SU-DHL-6 (cell line): Measurements from ENCODE around the gene LIPM.

ENCODE experiments used
- H2AFZ ChIP-seq: fragments of 200-600 bp; sonication (generic); 2 replicates; pipeline ENCODE4 v1.6.1; 2014; ENCODE audit warnings: low read depth, mild to moderate bottlenecking, moderate library complexity, mixed read lengths, antibody characterized with exemption, low read length; ENCODE audit not compliant: severe bottlenecking
- H3F3A ChIP-seq: fragments of 200-600 bp; shearing (Covaris generic); 2 replicates; pipeline ENCODE4 v1.6.0; 2016; ENCODE audit warnings: antibody characterized with exemption, mild to moderate bottlenecking; ENCODE audit not compliant: insufficient read depth
- H3K27ac ChIP-seq: fragments of 200-600 bp; sonication (generic); 2 replicates; pipeline ENCODE4 v1.5.1; 2016; ENCODE audit warnings: low read depth, mild to moderate bottlenecking, low read length, moderate library complexity, mixed read lengths
- H3K27me3 ChIP-seq: fragments of 200-600 bp; sonication (generic), shearing (Covaris generic); 2 replicates; pipeline ENCODE4 v1.6.0; 2014; ENCODE audit warnings: mild to moderate bottlenecking, low read length
- H3K36me3 ChIP-seq: fragments of 200-600 bp; sonication (generic); 2 replicates; pipeline ENCODE4 v1.6.1; 2014; ENCODE audit warnings: mild to moderate bottlenecking, low read length, mixed read lengths
- H3K4me2 ChIP-seq: fragments of 300-600, 200-600 bp; shearing (Covaris generic), sonication (generic); 2 replicates; pipeline ENCODE4 v1.6.0; 2014; ENCODE audit warnings: low read length, low read depth, mild to moderate bottlenecking; ENCODE audit not compliant: poor library complexity, severe bottlenecking
- H3K4me3 ChIP-seq: fragments of 200-600 bp; sonication (generic); 2 replicates; pipeline ENCODE4 v1.5.1; 2014; ENCODE audit warnings: antibody characterized with exemption, low read length, mild to moderate bottlenecking, mixed read lengths; ENCODE audit not compliant: insufficient read depth, poor library complexity, severe bottlenecking
- H3K79me2 ChIP-seq: fragments of 200-600 bp; sonication (generic); 2 replicates; pipeline ENCODE4 v1.6.1; 2014; ENCODE audit warnings: mild to moderate bottlenecking, low read length, moderate library complexity; ENCODE audit not compliant: insufficient read depth
- H3K9ac ChIP-seq: fragments of 200-600 bp; sonication (generic); 2 replicates; pipeline ENCODE4 v1.7.0; 2014; ENCODE audit warnings: mild to moderate bottlenecking, low read length
- H3K9me2 ChIP-seq: fragments of 200-600 bp; sonication (generic); replicated peaks from 2 replicates; pipeline ENCODE4 v1.6.1; 2014; ENCODE audit warnings: low read length; ENCODE audit not compliant: insufficient read depth
- H3K9me3 ChIP-seq: fragments of 200-600 bp; sonication (generic); 2 replicates; pipeline ENCODE4 v1.6.1; 2014; ENCODE audit warnings: low read length, mixed read lengths; ENCODE audit not compliant: insufficient read depth
- H4K20me1 ChIP-seq: fragments of 200-600 bp; sonication (generic); 2 replicates; pipeline ENCODE4 v1.6.1; 2014; ENCODE audit warnings: low read depth, mild to moderate bottlenecking, antibody characterized with exemption, low read length, moderate library complexity, mixed read lengths
- EZH2phosphoT487 ChIP-seq: fragments of 200-600 bp; sonication (generic), shearing (Covaris generic); conservative IDR thresholded peaks from 2 replicates; pipeline ENCODE4 v1.6.1; 2018; ENCODE audit warnings: mild to moderate bottlenecking, antibody characterized with exemption, low read length, moderate library complexity, mixed read lengths
- TF ChIP-seq, protein P1 (sequence below): fragments of 200-600 bp; sonication (generic); IDR thresholded peaks from one replicate; pipeline ENCODE4 v1.5.1; 2017; ENCODE audit warnings: antibody characterized with exemption, mild to moderate bottlenecking, low read length, moderate library complexity; ENCODE audit not compliant: insufficient read depth, poor library complexity, severe bottlenecking

LIPM gene

GRCh38 chr10:88832376-88832775 is 29.8 kb downstream of the LIPM start:
- TF ChIP-seq, protein P1, sequence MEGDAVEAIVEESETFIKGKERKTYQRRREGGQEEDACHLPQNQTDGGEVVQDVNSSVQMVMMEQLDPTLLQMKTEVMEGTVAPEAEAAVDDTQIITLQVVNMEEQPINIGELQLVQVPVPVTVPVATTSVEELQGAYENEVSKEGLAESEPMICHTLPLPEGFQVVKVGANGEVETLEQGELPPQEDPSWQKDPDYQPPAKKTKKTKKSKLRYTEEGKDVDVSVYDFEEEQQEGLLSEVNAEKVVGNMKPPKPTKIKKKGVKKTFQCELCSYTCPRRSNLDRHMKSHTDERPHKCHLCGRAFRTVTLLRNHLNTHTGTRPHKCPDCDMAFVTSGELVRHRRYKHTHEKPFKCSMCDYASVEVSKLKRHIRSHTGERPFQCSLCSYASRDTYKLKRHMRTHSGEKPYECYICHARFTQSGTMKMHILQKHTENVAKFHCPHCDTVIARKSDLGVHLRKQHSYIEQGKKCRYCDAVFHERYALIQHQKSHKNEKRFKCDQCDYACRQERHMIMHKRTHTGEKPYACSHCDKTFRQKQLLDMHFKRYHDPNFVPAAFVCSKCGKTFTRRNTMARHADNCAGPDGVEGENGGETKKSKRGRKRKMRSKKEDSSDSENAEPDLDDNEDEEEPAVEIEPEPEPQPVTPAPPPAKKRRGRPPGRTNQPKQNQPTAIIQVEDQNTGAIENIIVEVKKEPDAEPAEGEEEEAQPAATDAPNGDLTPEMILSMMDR: no peak
- no peak for TF ChIP-seq EZH2phosphoT487
- Histone ChIP-seq H3K9ac (no peak overlapping the region), H2AFZ (no peak overlapping the region), H3K27ac (no peak overlapping the region), H3F3A (no peaks in the 10 kb centered on the region), H3K4me2 (no peak overlapping the region), H3K79me2 (no peaks in the 10 kb centered on the region), H3K4me3 (no peak overlapping the region), H3K36me3 (no peaks in the 10 kb centered on the region), H3K9me2 (no peaks in the 10 kb centered on the region), H3K9me3 (no peaks in the 10 kb centered on the region), H4K20me1 (no peaks in the 10 kb centered on the region), H3K27me3 (no peaks in the 10 kb centered on the region)

- no peak overlapping the region for H2AFZ ChIP-seq
- no peak overlapping the region for H3K9ac ChIP-seq
- H3K9me3 ChIP-seq: no peaks in the 10 kb centered on the region
- H3K4me2 ChIP-seq: no peak overlapping the region
- H3K27ac ChIP-seq: no peak overlapping the region
- no peaks in the 10 kb centered on the region for H3K79me2 ChIP-seq
- no peaks in the 10 kb centered on the region for H3K27me3 ChIP-seq
- H3F3A ChIP-seq: no peaks in the 10 kb centered on the region
- no peak for TF ChIP-seq EZH2phosphoT487
- TF ChIP-seq, protein P1: no peak
- H3K9me2 ChIP-seq: no peaks in the 10 kb centered on the region
- H3K36me3 ChIP-seq: no peaks in the 10 kb centered on the region
- no peak overlapping the region for H3K4me3 ChIP-seq
- no peaks in the 10 kb centered on the region for H4K20me1 ChIP-seq
Observed at GRCh38 chr10:88833156-88833555, 30.6 kb downstream of the LIPM start.

DNA sequence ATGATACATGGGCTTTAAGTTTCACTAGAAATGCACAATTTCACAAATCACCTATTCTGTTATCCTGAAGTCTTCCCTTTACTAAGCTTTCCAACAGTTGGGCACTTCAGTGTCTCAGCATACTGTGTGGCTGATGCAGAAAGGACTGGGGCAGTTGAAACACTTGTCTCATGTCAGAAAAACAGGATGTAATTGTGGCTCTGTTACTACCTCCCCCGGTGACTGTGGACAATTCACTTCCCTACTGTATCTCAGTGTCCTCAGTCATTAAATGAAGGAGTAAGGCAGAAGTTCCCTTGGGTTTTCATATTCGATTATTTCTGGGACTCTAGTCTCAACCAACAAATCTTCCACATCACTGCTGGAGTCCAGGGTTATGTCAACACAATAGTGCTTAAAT is 31.2 kb downstream of the LIPM start:
- no peaks in the 10 kb centered on the region for H3F3A ChIP-seq
- no peaks in the 10 kb centered on the region for H3K79me2 ChIP-seq
- TF ChIP-seq, protein P1: no peak
- no peak overlapping the region for H3K4me2 ChIP-seq
- H4K20me1 ChIP-seq: no peaks in the 10 kb centered on the region
- no peaks in the 10 kb centered on the region for H3K9me3 ChIP-seq
- H3K27me3 ChIP-seq: no peaks in the 10 kb centered on the region
- no peak overlapping the region for H3K4me3 ChIP-seq
- H3K9ac ChIP-seq: no peak overlapping the region
- H3K36me3 ChIP-seq: no peaks in the 10 kb centered on the region
- no peaks in the 10 kb centered on the region for H3K9me2 ChIP-seq
- H2AFZ ChIP-seq: no peak overlapping the region
- H3K27ac ChIP-seq: no peak overlapping the region
